H9 (cell line): Measurements from ENCODE around the gene RLN1. TPM values are rescaled to one million over a fixed set of nuclear protein-coding genes. Genes with fewer than 3 reads are reported as not detected.

Experiments
- DNase-seq: peaks from one replicate; pipeline ENCODE4 v3.0.0-alpha.2; 2017
- H2AFZ ChIP-seq: one replicate; pipeline ENCODE4 v1.6.1; 2013; ENCODE audit warnings: mild to moderate bottlenecking, low read length, control low read depth, moderate library complexity
- H2AK5ac ChIP-seq: 2 replicates; pipeline ENCODE4 v1.6.1; 2013; ENCODE audit warnings: low read length, control low read depth, mixed read lengths; ENCODE audit not compliant: insufficient read length
- H2BK120ac ChIP-seq: one replicate; pipeline ENCODE4 v1.6.1; 2013; ENCODE audit warnings: low read depth, mild to moderate bottlenecking, low read length, control low read depth, inconsistent platforms; ENCODE audit not compliant: poor library complexity, severe bottlenecking
- H2BK12ac ChIP-seq: 2 replicates; pipeline ENCODE4 v1.6.1; 2013; ENCODE audit warnings: low read length, control low read depth, mixed read lengths, low read depth; ENCODE audit not compliant: insufficient read length
- H2BK15ac ChIP-seq: 2 replicates; pipeline ENCODE4 v1.6.1; 2013; ENCODE audit warnings: low read depth, low read length, control low read depth
- H2BK20ac ChIP-seq: one replicate; pipeline ENCODE4 v1.6.1; 2013; ENCODE audit warnings: low read depth, mild to moderate bottlenecking, low read length, control low read depth, inconsistent platforms; ENCODE audit not compliant: poor library complexity, severe bottlenecking
- H2BK5ac ChIP-seq: 2 replicates; pipeline ENCODE4 v1.6.1; 2013; ENCODE audit warnings: low read length, control low read depth, mixed read lengths; ENCODE audit not compliant: insufficient read length
- H3K14ac ChIP-seq: 2 replicates; pipeline ENCODE4 v1.6.1; 2013; ENCODE audit warnings: low read length, control low read depth; ENCODE audit not compliant: insufficient read depth
- H3K18ac ChIP-seq: 2 replicates; pipeline ENCODE4 v1.6.1; 2013; ENCODE audit warnings: low read depth, mild to moderate bottlenecking, mixed read lengths, low read length, control low read depth; ENCODE audit not compliant: insufficient read length
- H3K23ac ChIP-seq: 2 replicates; pipeline ENCODE4 v1.6.1; 2013; ENCODE audit warnings: low read length, control low read depth, mixed read lengths, low read depth; ENCODE audit not compliant: insufficient read length
- H3K23me2 ChIP-seq: 2 replicates; pipeline ENCODE4 v1.6.1; 2013; ENCODE audit warnings: low read depth, mild to moderate bottlenecking, mixed read lengths, low read length, control low read depth; ENCODE audit not compliant: insufficient read length, poor library complexity, severe bottlenecking
- H3K27ac ChIP-seq: 2 replicates; pipeline ENCODE4 v1.5.1; 2013; ENCODE audit warnings: low read length, control low read depth, mixed read lengths, low read depth; ENCODE audit not compliant: insufficient read length
- H3K27me3 ChIP-seq: 2 replicates; pipeline ENCODE4 v1.6.1; 2013; ENCODE audit warnings: low read length, control low read depth, inconsistent platforms; ENCODE audit not compliant: insufficient read depth
- H3K4ac ChIP-seq: 2 replicates; pipeline ENCODE4 v1.6.1; 2013; ENCODE audit warnings: low read depth, mild to moderate bottlenecking, control low read depth, inconsistent platforms, low read length, moderate library complexity
- H3K4me1 ChIP-seq: 2 replicates; pipeline ENCODE4 v1.6.1; 2013; ENCODE audit warnings: low read length, control low read depth, inconsistent platforms; ENCODE audit not compliant: insufficient read depth
- H3K4me2 ChIP-seq: 2 replicates; pipeline ENCODE4 v1.6.1; 2013; ENCODE audit warnings: low read length, control low read depth, mixed read lengths; ENCODE audit not compliant: insufficient read length, insufficient read depth
- H3K56ac ChIP-seq: 2 replicates; pipeline ENCODE4 v1.6.1; 2013; ENCODE audit warnings: low read depth, mild to moderate bottlenecking, mixed read lengths, low read length, control low read depth; ENCODE audit not compliant: insufficient read length
- H3K79me1 ChIP-seq: 2 replicates; pipeline ENCODE4 v1.6.1; 2013; ENCODE audit warnings: low read depth, mild to moderate bottlenecking, moderate library complexity, low read length, control low read depth, inconsistent platforms; ENCODE audit not compliant: insufficient read depth, poor library complexity, severe bottlenecking
- H3K79me2 ChIP-seq: 2 replicates; pipeline ENCODE4 v1.6.1; 2013; ENCODE audit warnings: low read length, control low read depth, inconsistent platforms; ENCODE audit not compliant: insufficient read depth
- H3K9ac ChIP-seq: 2 replicates; pipeline ENCODE4 v1.6.1; 2013; ENCODE audit warnings: low read length, control low read depth, mixed read lengths; ENCODE audit not compliant: insufficient read length; ENCODE audit errors: extremely low read depth
- H3K9me3 ChIP-seq: one replicate; pipeline ENCODE4 v1.6.1; 2013; ENCODE audit warnings: low read depth, low read length, inconsistent platforms; ENCODE audit not compliant: control insufficient read depth
- H3T11ph ChIP-seq: one replicate; pipeline ENCODE4 v1.6.1; 2013; ENCODE audit warnings: mild to moderate bottlenecking, low read length, control low read depth, inconsistent platforms
- H4K20me1 ChIP-seq: one replicate; pipeline ENCODE4 v1.6.1; 2013; ENCODE audit not compliant: control insufficient read depth, insufficient read length, insufficient read depth
- H4K5ac ChIP-seq: 2 replicates; pipeline ENCODE4 v1.6.1; 2013; ENCODE audit warnings: low read depth, mild to moderate bottlenecking, mixed read lengths, low read length, control low read depth; ENCODE audit not compliant: insufficient read length
- H4K8ac ChIP-seq: replicated peaks from 2 replicates; pipeline ENCODE4 v1.6.1; 2013; ENCODE audit warnings: low read length, control low read depth, mixed read lengths, low read depth; ENCODE audit not compliant: insufficient read length
- H4K91ac ChIP-seq: 2 replicates; pipeline ENCODE4 v1.6.1; 2013; ENCODE audit warnings: low read depth, mild to moderate bottlenecking, moderate library complexity, mixed read lengths, low read length, control low read depth; ENCODE audit not compliant: insufficient read length
- H3K27ac Mint-ChIP-seq, 3 experiments: 2 replicates in 2 of 3; 3 replicates in 1 of 3; pipeline ENCODE4 v1.8.0; 2020 to 2021; ENCODE audit warnings: mixed read lengths in 3 of 3, mild to moderate bottlenecking in 1 of 3, moderate library complexity in 1 of 3
- H3K27me3 Mint-ChIP-seq: 2 replicates; pipeline ENCODE4 v1.8.0; 2021; ENCODE audit warnings: low read depth, mild to moderate bottlenecking, moderate library complexity, mixed read lengths
- H3K36me3 Mint-ChIP-seq, 3 experiments: 2 replicates in 2 of 3; 3 replicates in 1 of 3; pipeline ENCODE4 v1.8.0; 2020 to 2021; ENCODE audit warnings: low read depth in 3 of 3, mixed read lengths in 3 of 3; ENCODE audit not compliant: insufficient read depth in 1 of 3
- H3K4me1 Mint-ChIP-seq, 2 experiments: 2 replicates each; pipeline ENCODE4 v1.8.0; 2020; ENCODE audit warnings: mixed read lengths in 2 of 2
- H3K4me3 Mint-ChIP-seq, 2 experiments: 2 replicates in 1 of 2; 3 replicates in 1 of 2; pipeline ENCODE4 v1.8.0; 2020 to 2021; ENCODE audit warnings: mild to moderate bottlenecking in 2 of 2, mixed read lengths in 2 of 2, moderate library complexity in 1 of 2
- H3K9me3 Mint-ChIP-seq, 2 experiments: 2 replicates in 1 of 2; 3 replicates in 1 of 2; pipeline ENCODE4 v1.8.0; 2020; ENCODE audit warnings: mild to moderate bottlenecking in 2 of 2, mixed read lengths in 2 of 2, moderate library complexity in 1 of 2
- CTCF ChIP-seq: fragments of 200-600 bp; sonication (generic); conservative IDR thresholded peaks from 3 replicates; pipeline ENCODE4 v1.8.0; 2021; ENCODE audit warnings: antibody characterized with exemption, mild to moderate bottlenecking
- WGBS: extraction: QIAGEN DNeasy Blood & Tissue Kit; methylation state at CpG from one replicate; pipeline ENCODE4 v1.1.7; 2013; ENCODE audit warnings: missing lambda C conversion rate, low lambda C conversion rate, mixed read lengths; ENCODE audit not compliant: insufficient read length; ENCODE audit errors: extremely low coverage; 5-methylcytosine and 5-hydroxymethylcytosine counted together
- total RNA-seq: library from RNA; stranded (reverse); gene quantifications from 2 replicates; pipeline ENCODE4 v1.2.1, GENCODE V29; 2021

Gene RLN1
- total RNA-seq, 1 experiment from 2014 or later = 0.52 TPM

GRCh38 chr9:5361326-5362010 is 21.8 kb upstream of the RLN1 start:
- no peak overlapping the region for H3K27ac Mint-ChIP-seq
- Histone ChIP-seq H3K56ac (no peak overlapping the region), H3K4me1 (no peaks in the 10 kb centered on the region), H3K14ac (no peak overlapping the region), H2BK15ac (no peak overlapping the region), H3K27ac (no peak overlapping the region), H3K9ac (no peak overlapping the region), H2BK12ac (no peak overlapping the region), H3K9me3 (no peaks in the 10 kb centered on the region), H4K5ac (no peak overlapping the region), H3K79me1 (no peaks in the 10 kb centered on the region), H3K27me3 (no peaks in the 10 kb centered on the region), H3K4ac (no peak overlapping the region), H2BK5ac (no peak overlapping the region), H3K4me2 (no peak overlapping the region), H3K23me2 (no peaks in the 10 kb centered on the region), H2AK5ac (no peak overlapping the region), H4K20me1 (no peaks in the 10 kb centered on the region), H2BK120ac (no peak overlapping the region), H3K23ac (no peak overlapping the region), H3T11ph (no peak overlapping the region), H2AFZ (no peak overlapping the region), H4K8ac (no peak overlapping the region), H4K91ac (no peak overlapping the region), H3K79me2 (no peaks in the 10 kb centered on the region), H2BK20ac (no peak overlapping the region), H3K18ac (no peak overlapping the region)
- no peak overlapping the region for H3K4me3 Mint-ChIP-seq
- no peaks in the 10 kb centered on the region for H3K9me3 Mint-ChIP-seq
- no CpG with 5 or more reads among the region's 3 CpGs for WGBS
- DNase-seq = no peak
- H3K36me3 Mint-ChIP-seq = no peaks in the 10 kb centered on the region
- TF ChIP-seq CTCF = no peak
- H3K27me3 Mint-ChIP-seq = no peaks in the 10 kb centered on the region
- peaks cover 0 to 4% of the 10 kb centered on the region in 2 experiments; a peak in 2 of 4 replicates for H3K4me1 Mint-ChIP-seq
